Muscle layer of duodenum (tissue), 2 donors: ENCODE results near the gene LOXL4.

Source experiments
- H3K27ac ChIP-seq: one replicate; pipeline ENCODE4 v1.7.0; 2013; ENCODE audit warnings: mild to moderate bottlenecking, low read length
- H3K27me3 ChIP-seq: one replicate; pipeline ENCODE4 v1.7.0; 2013; ENCODE audit warnings: low read depth, mild to moderate bottlenecking, control low read depth, low read length
- H3K36me3 ChIP-seq, 2 donors: one replicate each; pipeline ENCODE4 v1.7.0; 2013; ENCODE audit warnings: low read length in 2 of 2, control low read depth in 1 of 2, mild to moderate bottlenecking in 1 of 2; ENCODE audit not compliant: insufficient read depth in 2 of 2, control insufficient read depth in 1 of 2
- H3K4me1 ChIP-seq, 2 donors: one replicate each; pipeline ENCODE4 v1.7.0; 2013; ENCODE audit warnings: low read length in 2 of 2, mild to moderate bottlenecking in 2 of 2, control low read depth in 1 of 2, moderate library complexity in 1 of 2; ENCODE audit not compliant: insufficient read depth in 2 of 2, control insufficient read depth in 1 of 2
- H3K4me3 ChIP-seq, 2 donors: one replicate each; pipeline ENCODE4 v1.7.0; 2013; ENCODE audit warnings: low read length in 2 of 2, low read depth in 1 of 2, mild to moderate bottlenecking in 1 of 2
- H3K9me3 ChIP-seq, 2 donors: one replicate each; pipeline ENCODE4 v1.7.0; 2013; ENCODE audit warnings: low read length in 2 of 2, control low read depth in 1 of 2, mild to moderate bottlenecking in 1 of 2; ENCODE audit not compliant: control insufficient read depth in 1 of 2
- donor health status: healthy.

Gene LOXL4

GRCh38 chr10:98212196-98212595 lies 55.8 kb downstream of the LOXL4 start:
- Histone ChIP-seq H3K36me3 (peaks cover 10 to 18% of the 10 kb centered on the region in 2 donors), H3K9me3 (peaks cover 0 to 5% of the 10 kb centered on the region in 2 donors), H3K4me3 (no peak overlapping the region), H3K27me3 (no peaks in the 10 kb centered on the region), H3K27ac (no peak overlapping the region), H3K4me1 (no peaks in the 10 kb centered on the region)

GRCh38 chr10:98209441-98209840 lies 58.6 kb downstream of the LOXL4 start:
- no peaks in the 10 kb centered on the region for H3K4me1 ChIP-seq
- peaks cover 6 to 18% of the 10 kb centered on the region in 2 donors for H3K36me3 ChIP-seq
- H3K4me3 ChIP-seq = no peak overlapping the region
- H3K27ac ChIP-seq = no peak overlapping the region
- H3K9me3 ChIP-seq = no peaks in the 10 kb centered on the region
- no peaks in the 10 kb centered on the region for H3K27me3 ChIP-seq

GRCh38 chr10:98208925-98209324 lies 59.1 kb downstream of the LOXL4 start:
- H3K9me3 ChIP-seq = no peaks in the 10 kb centered on the region
- H3K27ac ChIP-seq = no peak overlapping the region
- peaks cover 6 to 18% of the 10 kb centered on the region in 2 donors for H3K36me3 ChIP-seq
- H3K4me3 ChIP-seq = no peak overlapping the region
- no peaks in the 10 kb centered on the region for H3K27me3 ChIP-seq
- no peaks in the 10 kb centered on the region for H3K4me1 ChIP-seq

- H3K4me1 ChIP-seq = no peaks in the 10 kb centered on the region
- no peaks in the 10 kb centered on the region for H3K27me3 ChIP-seq
- H3K36me3 ChIP-seq = peaks cover 6 to 18% of the 10 kb centered on the region in 2 donors
- no peak overlapping the region for H3K27ac ChIP-seq
- no peaks in the 10 kb centered on the region for H3K9me3 ChIP-seq
- H3K4me3 ChIP-seq = no peak overlapping the region
Measured at GRCh38 chr10:98205351-98205750, 62.6 kb downstream of the LOXL4 start.

GRCh38 chr10:98202378-98202777 lies 65.6 kb downstream of the LOXL4 start:
- Histone ChIP-seq H3K27me3 (no peaks in the 10 kb centered on the region), H3K4me3 (no peak overlapping the region), H3K36me3 (no peaks in the 10 kb centered on the region), H3K27ac (no peak overlapping the region), H3K4me1 (no peaks in the 10 kb centered on the region), H3K9me3 (no peaks in the 10 kb centered on the region)

GRCh38 chr10:98201760-98202159 lies 66.2 kb downstream of the LOXL4 start:
- Histone ChIP-seq H3K9me3 (no peaks in the 10 kb centered on the region), H3K27ac (no peak overlapping the region), H3K4me1 (no peaks in the 10 kb centered on the region)

More at GRCh38 chr10:98201760-98202159, 66.2 kb downstream of the LOXL4 start:
- Histone ChIP-seq H3K36me3 (no peaks in the 10 kb centered on the region), H3K27me3 (no peaks in the 10 kb centered on the region), H3K4me3 (no peak overlapping the region)
